GM20431 (cell line): ENCODE measurements around the gene PLA2G12B.

Experiments
- in situ Hi-C: fragments of 300-500 bp; cut with MseI, MboI; formaldehyde crosslinking; loops from one replicate; pipeline ENCODE4 v1.15.0; 2020; ENCODE audit warnings: low sequenced_read_pairs; ENCODE audit not compliant: unreplicated experiment

The PLA2G12B gene

DNA sequence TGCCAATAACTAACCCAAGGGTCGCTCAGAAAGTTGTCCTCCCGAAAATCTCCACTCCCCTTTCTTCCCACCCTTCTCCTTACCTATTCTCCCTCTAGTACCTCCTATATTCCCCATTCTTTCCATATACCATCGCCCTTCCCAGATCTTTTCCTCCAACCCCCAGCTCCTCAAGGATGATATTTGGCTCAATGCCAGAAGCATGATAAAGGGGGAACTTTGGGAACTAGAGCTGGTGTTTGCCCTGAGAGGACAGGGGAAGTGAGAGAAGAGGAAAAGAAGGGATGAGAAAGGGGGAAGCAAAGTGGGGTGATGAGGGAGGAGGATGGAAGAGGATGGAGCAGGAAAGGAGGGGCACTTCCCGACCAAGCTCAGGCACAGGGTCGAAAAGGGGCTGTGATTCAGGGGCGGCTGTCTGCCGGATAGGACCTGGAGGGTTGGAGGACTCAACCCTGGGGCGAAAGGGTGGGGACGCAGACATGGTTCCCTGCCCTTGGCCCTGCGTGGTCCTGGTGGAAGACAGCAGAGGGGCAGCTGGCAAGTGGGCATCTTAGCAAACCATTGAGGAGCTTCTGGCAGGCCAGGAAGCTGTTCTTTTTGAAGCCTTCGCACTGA lies 59.3 kb downstream of the PLA2G12B start:
- in situ Hi-C loops = no loop called here

DNA sequence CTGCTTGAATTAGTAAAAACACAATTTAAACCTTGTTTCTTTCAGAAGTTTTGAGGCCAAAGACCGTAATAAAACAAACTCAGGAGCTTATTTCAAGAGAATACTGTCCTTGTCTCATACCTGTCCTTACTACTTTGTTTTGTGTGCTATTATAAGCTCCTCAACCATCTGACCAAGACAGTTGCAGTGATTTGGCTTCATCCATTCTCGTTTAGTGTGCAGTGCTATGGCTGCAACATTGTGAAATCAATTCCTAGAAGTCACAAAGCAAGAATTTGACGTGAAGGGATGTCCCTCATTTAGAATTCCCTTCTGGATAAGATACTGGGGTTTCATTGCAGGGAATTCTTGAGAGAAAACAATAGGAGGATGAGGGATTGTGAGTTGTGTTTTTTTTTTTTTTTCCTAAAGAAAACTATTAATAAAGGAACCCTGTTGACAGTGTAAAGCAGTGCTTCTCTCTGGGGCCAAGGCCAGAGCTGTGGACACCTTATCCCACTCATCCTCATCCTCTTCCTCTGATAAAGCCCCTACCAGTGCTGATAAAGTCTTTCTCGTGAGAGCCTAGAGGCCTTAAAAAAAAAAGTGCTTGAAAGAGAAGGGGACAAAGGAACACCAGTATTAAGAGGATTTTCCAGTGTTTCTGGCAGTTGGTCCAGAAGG lies 61.3 kb downstream of the PLA2G12B start, which contains the start of gene OIT3:
Gene OIT3 (plus strand): TSS at position 604 of the 663 bp plus-strand sequence. CDS start 60 bp downstream, outside the sequence.
- in situ Hi-C loops = no loop called here

DNA sequence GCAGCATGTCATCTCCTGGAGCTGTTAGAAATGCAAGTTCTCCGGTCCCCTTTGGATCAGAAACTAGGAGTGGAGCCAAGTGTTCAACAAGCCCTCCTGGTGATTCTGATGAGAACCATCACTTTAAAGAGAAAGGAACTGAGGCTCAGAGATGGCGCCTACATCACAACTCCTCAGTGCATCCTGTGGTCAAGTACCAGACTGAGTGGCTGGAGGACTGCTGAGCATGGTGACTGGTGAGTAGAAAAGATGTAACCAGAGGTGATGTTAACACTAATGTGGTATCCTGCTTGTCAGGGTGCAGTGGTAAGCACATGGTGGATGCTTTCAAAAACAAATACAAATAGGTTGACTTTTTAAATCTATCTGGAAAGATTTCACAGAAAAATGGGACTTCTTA lies 64.5 kb downstream of the PLA2G12B start:
- in situ Hi-C loops = no loop called here

DNA sequence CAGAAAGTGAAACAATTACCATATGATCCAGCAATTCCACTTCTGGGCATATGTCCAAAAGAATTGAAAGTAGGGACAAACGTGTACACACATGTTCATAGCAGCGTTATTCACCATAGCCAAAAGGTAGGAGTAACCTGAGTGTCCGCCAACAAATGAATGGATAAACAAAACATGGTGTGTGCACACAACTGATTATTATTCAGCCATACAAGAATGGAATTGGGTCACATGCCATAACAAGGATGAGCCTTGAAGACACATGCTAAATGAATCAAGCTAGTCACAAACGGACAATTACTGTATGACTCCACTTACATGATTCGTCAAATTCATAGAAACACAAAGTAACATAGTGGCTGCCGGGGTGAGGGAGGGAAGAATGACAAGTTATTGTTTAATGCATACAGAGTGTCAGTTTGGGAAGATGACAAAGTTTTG lies 65.2 kb downstream of the PLA2G12B start:
- in situ Hi-C loops = no loop called here

DNA sequence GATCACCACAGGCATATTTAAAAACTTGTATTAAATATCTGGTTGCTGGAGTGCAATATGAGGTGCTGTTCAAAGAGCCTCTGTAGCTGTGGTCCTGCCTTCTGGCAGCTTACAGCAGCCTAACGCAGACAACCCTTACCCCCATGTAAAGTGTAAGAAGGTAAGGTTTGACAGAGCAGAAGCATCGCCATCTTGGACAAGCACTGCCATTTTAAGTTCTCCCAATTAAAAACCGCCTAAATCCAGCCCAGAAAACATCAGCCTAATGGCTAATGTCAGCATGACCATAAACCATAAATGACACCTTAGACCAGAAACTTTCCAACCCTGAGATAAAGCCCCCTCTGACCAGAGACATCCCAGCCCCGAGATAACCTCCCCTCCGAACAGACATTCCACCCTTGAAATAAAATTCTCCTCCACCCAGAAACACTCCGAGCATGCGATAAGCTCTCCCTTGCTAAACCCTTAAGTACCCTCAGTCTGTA lies 66.4 kb downstream of the PLA2G12B start:
- in situ Hi-C loops = no loop called here

DNA sequence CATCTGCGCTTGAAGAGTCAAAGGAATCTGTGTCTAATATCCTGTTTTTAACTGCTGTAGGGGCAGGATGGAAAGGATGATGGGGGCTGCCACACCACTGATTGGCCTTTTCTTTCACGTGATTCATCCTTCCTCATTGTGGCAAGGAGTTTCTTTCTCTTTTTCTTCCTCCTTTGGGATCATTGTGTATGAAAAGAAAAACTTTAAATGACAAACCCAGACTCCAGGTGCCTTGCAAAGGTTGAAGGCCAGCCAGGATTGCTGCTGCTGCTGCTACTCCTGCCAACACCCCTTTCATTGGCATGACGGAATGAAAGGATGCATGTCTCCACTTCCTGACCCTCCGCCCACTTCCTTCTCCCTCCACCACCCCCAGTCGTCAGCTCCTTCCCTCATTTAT lies 67.6 kb downstream of the PLA2G12B start:
- in situ Hi-C loops = no loop called here

DNA sequence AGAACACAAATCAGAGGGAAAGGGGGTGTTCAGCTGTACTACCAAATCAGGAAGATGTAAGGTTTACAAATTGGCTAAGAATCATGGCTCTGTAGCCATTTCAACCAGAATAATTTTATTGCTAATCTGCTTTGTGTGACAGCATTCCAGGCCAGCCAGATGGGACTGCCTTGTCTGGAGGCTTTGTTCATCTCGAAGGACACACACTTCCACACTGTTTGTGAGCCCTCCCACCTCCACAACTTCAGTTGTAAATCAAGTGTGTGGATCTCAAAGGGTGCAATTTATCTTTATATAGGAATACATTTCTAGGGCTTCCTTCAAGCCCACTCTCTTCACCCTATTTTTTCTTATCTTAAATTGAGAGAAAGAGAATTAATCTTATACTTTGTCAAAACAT lies 68.0 kb downstream of the PLA2G12B start:
- in situ Hi-C loops = no loop called here

DNA sequence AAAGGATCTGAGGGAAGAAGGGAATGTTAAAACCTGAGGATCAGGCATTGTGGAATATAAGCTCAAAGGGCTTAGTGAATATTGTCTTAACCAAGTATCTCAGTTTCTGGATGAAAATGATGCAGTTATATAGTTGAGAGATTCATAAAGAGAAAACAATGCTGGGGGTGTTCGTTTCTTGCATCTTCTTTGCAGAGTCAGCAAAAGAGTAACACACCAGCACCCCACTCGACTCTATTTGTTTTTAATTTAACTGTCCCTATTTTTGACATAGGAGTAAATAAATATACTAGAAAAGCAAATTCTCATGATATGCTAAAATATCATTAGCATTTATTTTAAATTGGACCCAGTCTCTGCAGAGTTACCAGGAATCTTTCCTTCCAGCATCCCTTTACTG lies 68.7 kb downstream of the PLA2G12B start:
- in situ Hi-C loops = no loop called here
